GM23338 (cell line): ENCODE results near the gene C1orf21.

Experiments used
- CREB1 ChIP-seq: fragments of 250-450 bp; sonication (Bioruptor Pico); IDR thresholded peaks from 2 replicates; pipeline ENCODE4 v1.5.0; 2020; ENCODE audit warnings: low read depth, mild to moderate bottlenecking, moderate library complexity
- EZH2 ChIP-seq: fragments of 200-600 bp; sonication (generic); IDR thresholded peaks from one replicate; pipeline ENCODE4 v1.8.0; 2017; ENCODE audit warnings: antibody characterized with exemption, mild to moderate bottlenecking, low read depth; ENCODE audit not compliant: unreplicated experiment
- EZH2phosphoT487 ChIP-seq: fragments of 200-600 bp; sonication (generic); IDR thresholded peaks from one replicate; pipeline ENCODE4 v1.8.1; 2018; ENCODE audit warnings: antibody characterized with exemption; ENCODE audit not compliant: unreplicated experiment
- JUNB ChIP-seq: IDR thresholded peaks from one replicate; pipeline ENCODE4 v1.6.1; 2016; ENCODE audit warnings: antibody characterized with exemption; ENCODE audit not compliant: unreplicated experiment
- NANOG ChIP-seq: IDR thresholded peaks from 2 replicates; pipeline ENCODE4 v1.6.1; 2016; ENCODE audit warnings: antibody characterized with exemption, borderline replicate concordance
- POLR2AphosphoS5 ChIP-seq: IDR thresholded peaks from 2 replicates; pipeline ENCODE4 v1.6.1; 2016; ENCODE audit warnings: antibody characterized with exemption, low read depth
- ZNF114 ChIP-seq: fragments of 250-450 bp; sonication (Bioruptor Pico); IDR thresholded peaks from 2 replicates; pipeline ENCODE4 v1.5.0; 2020; ENCODE audit warnings: mild to moderate bottlenecking, moderate library complexity
- ZNF331 ChIP-seq: fragments of 250-450 bp; sonication (Bioruptor Pico); IDR thresholded peaks from 2 replicates; pipeline ENCODE4 v1.5.0; 2020; ENCODE audit warnings: low read depth, mild to moderate bottlenecking, moderate library complexity
- TF ChIP-seq, protein P1 (sequence below), 2 experiments: fragments of 200-600 bp in 1 of 2; sonication (generic) in 1 of 2; conservative IDR thresholded peaks; 2 replicates each; pipeline versions ENCODE4 v1.5.1 to v1.6.1; 2016 to 2017; ENCODE audit warnings: antibody characterized with exemption in 2 of 2, low read depth in 2 of 2, mild to moderate bottlenecking in 2 of 2, moderate library complexity in 1 of 2
- TF ChIP-seq, protein P2 (sequence below): IDR thresholded peaks from one replicate; pipeline ENCODE4 v1.6.1; 2018; ENCODE audit warnings: antibody characterized with exemption; ENCODE audit not compliant: unreplicated experiment
- TF ChIP-seq, protein P3 (sequence below): IDR thresholded peaks from 2 replicates; pipeline ENCODE4 v1.6.1; 2016; ENCODE audit warnings: antibody characterized with exemption
- TF ChIP-seq, protein P4 (sequence below): fragments of 250-450 bp; sonication (Bioruptor Pico); IDR thresholded peaks from 2 replicates; pipeline ENCODE4 v1.5.0; 2020; ENCODE audit warnings: mild to moderate bottlenecking, moderate library complexity

DNA sequence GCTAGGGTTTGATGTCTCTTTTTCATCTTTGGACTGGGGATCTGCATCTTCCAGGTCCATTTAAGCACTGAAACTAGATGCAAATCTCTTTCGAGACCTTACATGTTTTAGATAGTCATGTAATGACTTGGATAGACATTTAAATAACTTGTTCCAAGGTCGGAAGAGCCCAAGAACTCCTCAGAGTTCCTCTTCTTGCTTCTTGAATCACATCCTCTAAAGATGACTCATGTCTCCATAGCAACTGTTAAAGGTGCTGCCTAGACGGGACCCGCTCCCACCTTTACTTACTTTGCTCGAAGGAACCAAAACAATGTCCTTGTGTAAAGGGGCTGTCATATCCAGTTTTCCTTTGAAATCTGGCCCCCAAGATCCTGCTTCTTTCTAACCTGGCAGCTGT is 237.8 kb downstream of the C1orf21 start:
- TF ChIP-seq EZH2, result no peak
- TF ChIP-seq EZH2phosphoT487, result no peak
- TF ChIP-seq, protein P1, sequence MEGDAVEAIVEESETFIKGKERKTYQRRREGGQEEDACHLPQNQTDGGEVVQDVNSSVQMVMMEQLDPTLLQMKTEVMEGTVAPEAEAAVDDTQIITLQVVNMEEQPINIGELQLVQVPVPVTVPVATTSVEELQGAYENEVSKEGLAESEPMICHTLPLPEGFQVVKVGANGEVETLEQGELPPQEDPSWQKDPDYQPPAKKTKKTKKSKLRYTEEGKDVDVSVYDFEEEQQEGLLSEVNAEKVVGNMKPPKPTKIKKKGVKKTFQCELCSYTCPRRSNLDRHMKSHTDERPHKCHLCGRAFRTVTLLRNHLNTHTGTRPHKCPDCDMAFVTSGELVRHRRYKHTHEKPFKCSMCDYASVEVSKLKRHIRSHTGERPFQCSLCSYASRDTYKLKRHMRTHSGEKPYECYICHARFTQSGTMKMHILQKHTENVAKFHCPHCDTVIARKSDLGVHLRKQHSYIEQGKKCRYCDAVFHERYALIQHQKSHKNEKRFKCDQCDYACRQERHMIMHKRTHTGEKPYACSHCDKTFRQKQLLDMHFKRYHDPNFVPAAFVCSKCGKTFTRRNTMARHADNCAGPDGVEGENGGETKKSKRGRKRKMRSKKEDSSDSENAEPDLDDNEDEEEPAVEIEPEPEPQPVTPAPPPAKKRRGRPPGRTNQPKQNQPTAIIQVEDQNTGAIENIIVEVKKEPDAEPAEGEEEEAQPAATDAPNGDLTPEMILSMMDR (conservative IDR thresholded peaks at IDR 0.05; ENCODE audit: low read depth in 2 of 2), result no peak
- TF ChIP-seq NANOG, result no peak
- TF ChIP-seq, protein P2, sequence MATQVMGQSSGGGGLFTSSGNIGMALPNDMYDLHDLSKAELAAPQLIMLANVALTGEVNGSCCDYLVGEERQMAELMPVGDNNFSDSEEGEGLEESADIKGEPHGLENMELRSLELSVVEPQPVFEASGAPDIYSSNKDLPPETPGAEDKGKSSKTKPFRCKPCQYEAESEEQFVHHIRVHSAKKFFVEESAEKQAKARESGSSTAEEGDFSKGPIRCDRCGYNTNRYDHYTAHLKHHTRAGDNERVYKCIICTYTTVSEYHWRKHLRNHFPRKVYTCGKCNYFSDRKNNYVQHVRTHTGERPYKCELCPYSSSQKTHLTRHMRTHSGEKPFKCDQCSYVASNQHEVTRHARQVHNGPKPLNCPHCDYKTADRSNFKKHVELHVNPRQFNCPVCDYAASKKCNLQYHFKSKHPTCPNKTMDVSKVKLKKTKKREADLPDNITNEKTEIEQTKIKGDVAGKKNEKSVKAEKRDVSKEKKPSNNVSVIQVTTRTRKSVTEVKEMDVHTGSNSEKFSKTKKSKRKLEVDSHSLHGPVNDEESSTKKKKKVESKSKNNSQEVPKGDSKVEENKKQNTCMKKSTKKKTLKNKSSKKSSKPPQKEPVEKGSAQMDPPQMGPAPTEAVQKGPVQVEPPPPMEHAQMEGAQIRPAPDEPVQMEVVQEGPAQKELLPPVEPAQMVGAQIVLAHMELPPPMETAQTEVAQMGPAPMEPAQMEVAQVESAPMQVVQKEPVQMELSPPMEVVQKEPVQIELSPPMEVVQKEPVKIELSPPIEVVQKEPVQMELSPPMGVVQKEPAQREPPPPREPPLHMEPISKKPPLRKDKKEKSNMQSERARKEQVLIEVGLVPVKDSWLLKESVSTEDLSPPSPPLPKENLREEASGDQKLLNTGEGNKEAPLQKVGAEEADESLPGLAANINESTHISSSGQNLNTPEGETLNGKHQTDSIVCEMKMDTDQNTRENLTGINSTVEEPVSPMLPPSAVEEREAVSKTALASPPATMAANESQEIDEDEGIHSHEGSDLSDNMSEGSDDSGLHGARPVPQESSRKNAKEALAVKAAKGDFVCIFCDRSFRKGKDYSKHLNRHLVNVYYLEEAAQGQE, result no peak
- TF ChIP-seq CREB1 (CRISPR knock-in tag), result no peak
- TF ChIP-seq JUNB, result no peak
- no peak for TF ChIP-seq POLR2AphosphoS5
- TF ChIP-seq, protein P3, sequence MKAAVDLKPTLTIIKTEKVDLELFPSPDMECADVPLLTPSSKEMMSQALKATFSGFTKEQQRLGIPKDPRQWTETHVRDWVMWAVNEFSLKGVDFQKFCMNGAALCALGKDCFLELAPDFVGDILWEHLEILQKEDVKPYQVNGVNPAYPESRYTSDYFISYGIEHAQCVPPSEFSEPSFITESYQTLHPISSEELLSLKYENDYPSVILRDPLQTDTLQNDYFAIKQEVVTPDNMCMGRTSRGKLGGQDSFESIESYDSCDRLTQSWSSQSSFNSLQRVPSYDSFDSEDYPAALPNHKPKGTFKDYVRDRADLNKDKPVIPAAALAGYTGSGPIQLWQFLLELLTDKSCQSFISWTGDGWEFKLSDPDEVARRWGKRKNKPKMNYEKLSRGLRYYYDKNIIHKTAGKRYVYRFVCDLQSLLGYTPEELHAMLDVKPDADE, result no peak
- TF ChIP-seq, protein P4, sequence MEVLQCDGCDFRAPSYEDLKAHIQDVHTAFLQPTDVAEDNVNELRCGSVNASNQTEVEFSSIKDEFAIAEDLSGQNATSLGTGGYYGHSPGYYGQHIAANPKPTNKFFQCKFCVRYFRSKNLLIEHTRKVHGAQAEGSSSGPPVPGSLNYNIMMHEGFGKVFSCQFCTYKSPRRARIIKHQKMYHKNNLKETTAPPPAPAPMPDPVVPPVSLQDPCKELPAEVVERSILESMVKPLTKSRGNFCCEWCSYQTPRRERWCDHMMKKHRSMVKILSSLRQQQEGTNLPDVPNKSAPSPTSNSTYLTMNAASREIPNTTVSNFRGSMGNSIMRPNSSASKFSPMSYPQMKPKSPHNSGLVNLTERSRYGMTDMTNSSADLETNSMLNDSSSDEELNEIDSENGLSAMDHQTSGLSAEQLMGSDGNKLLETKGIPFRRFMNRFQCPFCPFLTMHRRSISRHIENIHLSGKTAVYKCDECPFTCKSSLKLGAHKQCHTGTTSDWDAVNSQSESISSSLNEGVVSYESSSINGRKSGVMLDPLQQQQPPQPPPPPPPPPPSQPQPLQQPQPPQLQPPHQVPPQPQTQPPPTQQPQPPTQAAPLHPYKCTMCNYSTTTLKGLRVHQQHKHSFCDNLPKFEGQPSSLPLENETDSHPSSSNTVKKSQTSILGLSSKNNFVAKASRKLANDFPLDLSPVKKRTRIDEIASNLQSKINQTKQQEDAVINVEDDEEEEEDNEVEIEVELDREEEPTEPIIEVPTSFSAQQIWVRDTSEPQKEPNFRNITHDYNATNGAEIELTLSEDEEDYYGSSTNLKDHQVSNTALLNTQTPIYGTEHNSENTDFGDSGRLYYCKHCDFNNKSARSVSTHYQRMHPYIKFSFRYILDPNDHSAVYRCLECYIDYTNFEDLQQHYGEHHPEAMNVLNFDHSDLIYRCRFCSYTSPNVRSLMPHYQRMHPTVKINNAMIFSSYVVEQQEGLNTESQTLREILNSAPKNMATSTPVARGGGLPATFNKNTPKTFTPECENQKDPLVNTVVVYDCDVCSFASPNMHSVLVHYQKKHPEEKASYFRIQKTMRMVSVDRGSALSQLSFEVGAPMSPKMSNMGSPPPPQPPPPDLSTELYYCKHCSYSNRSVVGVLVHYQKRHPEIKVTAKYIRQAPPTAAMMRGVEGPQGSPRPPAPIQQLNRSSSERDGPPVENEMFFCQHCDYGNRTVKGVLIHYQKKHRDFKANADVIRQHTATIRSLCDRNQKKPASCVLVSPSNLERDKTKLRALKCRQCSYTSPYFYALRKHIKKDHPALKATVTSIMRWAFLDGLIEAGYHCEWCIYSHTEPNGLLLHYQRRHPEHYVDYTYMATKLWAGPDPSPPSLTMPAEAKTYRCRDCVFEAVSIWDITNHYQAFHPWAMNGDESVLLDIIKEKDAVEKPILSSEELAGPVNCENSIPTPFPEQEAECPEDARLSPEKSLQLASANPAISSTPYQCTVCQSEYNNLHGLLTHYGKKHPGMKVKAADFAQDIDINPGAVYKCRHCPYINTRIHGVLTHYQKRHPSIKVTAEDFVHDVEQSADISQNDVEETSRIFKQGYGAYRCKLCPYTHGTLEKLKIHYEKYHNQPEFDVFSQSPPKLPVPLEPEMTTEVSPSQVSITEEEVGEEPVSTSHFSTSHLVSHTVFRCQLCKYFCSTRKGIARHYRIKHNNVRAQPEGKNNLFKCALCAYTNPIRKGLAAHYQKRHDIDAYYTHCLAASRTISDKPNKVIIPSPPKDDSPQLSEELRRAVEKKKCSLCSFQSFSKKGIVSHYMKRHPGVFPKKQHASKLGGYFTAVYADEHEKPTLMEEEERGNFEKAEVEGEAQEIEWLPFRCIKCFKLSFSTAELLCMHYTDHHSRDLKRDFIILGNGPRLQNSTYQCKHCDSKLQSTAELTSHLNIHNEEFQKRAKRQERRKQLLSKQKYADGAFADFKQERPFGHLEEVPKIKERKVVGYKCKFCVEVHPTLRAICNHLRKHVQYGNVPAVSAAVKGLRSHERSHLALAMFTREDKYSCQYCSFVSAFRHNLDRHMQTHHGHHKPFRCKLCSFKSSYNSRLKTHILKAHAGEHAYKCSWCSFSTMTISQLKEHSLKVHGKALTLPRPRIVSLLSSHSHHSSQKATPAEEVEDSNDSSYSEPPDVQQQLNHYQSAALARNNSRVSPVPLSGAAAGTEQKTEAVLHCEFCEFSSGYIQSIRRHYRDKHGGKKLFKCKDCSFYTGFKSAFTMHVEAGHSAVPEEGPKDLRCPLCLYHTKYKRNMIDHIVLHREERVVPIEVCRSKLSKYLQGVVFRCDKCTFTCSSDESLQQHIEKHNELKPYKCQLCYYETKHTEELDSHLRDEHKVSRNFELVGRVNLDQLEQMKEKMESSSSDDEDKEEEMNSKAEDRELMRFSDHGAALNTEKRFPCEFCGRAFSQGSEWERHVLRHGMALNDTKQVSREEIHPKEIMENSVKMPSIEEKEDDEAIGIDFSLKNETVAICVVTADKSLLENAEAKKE, result no peak
- TF ChIP-seq ZNF114 (CRISPR knock-in tag), result no peak
- TF ChIP-seq ZNF331, result no peak
